ENCODE data around the gene RRAD.
"Not testable (repeated sequence)": the region's sequence is repeated elsewhere in the genome, so short reads cannot be mapped to it uniquely, and the experiment has no call there.

Gene RRAD

DNA sequence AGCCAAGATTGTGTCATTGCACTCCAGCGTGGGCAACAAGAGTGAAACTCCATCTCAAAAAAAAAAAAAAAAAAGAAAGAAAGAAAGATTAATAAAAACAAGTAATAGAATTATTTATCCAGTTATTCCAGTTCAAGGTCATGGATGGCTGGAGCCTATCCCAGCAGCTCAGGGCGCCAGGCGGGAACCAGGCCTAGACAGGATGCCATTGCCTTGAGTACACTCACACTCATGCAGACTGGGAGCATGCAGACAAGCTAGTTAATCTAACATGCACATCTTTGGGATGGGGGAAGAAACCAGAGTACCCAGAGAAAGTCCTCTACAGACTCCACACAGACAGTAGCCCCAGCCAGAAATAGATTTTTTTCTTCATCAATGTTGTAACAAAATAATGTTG is 27.1 kb downstream of the RRAD start:
- DNase-seq = no peak

DNA sequence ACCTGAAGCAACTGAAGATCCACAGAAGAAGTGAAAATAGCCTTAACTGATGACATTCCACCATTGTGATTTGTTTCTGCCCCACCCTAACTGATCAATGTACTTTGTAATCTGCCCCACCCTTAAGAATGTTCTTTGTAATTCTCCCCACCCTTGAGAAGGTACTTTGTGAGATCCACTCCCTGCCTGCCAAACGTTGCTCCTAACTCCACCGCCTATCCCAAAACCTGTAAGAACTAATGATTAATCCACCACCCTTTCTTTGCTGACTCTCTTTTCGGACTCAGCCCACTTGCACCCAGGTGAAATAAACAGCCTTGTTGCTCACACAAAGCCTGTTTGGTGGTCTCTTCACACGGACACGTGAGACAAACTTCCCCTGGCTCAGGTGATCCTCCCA is 28.7 kb downstream of the RRAD start:
- DNase-seq = not testable (repeated sequence)

DNA sequence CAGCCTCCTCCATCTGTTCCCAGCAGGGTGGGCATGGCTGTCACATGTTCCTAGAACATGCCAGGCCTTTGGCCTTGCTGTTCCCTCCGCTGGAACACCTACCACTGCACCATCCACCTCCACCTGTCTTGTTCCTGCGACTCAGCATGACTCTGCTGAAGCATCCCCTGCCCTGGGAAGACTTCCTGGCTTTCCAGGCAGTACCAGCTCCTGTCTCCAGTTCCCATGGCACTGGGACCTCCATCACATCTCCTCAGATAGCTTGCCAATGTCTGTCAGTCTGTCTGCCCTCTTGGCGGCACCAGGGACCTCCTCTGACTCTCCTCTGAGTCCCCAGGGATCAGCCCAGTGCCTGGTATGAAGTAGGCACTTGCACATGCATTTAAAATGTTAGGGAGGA is 29.3 kb downstream of the RRAD start:
- DNase-seq = no peak

DNA sequence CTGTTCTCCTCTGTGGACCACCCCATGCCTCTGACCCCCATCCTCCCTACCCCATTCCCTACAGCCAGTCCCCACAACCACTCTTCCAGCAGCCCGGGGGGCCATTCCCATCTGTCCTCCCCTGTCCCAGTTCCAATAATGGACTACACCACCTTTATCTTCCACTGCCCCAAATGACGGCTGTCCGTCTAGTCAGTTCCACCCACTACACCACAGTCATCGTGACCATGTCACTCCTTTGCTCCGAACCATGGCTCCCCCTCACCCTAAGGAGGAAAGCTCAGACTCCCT is 29.7 kb downstream of the RRAD start:
- no peak for DNase-seq

DNA sequence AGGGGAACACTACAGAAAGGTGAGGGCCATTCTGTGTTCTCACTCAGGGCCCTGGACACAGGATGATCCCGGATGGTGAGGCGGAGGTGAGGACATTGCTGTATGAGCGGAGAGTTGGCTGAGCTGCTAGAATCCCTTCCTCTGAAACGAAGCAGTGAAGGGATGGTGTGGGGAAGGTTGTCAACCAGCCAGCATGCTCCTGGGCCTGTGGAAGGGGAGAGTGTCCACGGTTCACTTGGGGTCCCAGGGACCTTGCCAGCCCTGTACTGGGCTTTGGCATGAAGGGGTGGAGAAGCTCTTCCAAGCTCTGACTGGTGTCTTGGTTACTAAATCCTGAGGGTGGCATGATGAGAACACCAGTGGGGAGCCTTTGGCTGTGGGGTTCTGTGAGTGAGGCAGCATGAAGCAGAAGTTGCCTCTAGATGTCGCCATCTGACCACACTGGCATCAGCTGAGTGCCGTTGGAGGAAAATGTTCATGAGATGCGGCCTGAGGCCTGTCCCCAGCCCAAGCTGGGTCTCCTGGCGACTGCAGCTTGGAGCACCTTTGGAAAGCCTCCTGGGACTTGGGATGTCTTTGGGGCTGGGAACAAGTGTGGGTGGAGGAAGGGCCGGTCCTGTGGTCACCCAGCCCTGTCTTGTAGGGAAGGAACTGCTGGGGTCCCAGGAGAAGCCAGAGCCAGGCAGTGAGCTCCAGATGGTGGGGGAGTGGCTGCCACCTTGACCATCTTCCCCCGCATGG is 30.2 kb downstream of the RRAD start:
- no peak for DNase-seq

DNA sequence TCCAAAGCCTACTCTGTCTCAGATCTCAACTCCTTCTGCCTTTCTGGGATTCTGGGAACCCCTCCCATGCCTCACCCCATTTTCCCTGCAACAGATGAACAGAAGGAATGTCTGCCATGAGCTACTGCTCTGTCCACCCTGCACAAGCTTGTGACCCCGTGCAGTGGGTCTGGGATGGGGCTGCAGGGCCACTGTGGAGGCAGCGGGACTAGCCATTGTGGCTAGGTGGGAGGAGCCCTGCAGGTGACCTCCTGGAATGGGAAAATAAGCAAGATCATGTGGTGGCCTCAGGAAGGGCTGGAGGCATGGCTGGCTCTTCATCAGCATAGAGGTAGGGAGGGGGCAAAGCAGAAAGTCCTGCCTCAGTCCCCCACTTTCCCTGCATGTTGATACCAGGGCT is 31.3 kb downstream of the RRAD start:
- DNase-seq = no peak

DNA sequence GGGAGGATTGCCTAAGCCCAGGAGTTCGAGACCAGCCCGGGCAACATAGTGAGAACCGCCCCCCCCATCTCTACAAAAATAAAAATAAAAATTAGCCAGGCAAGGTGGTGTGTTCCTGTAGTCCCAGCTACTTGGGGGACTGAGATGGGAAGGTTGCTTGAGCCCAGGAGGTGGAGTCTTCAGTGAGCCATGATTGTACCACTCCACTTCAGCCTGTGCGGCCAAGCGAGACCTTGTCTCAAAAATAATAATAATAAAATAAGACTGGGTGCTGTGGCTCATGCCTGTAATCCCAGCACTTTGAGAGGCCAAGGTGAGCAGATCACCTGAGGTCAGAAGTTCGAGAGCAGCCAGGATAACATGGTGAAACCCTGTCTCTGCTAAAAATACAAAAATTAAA is 33.5 kb downstream of the RRAD start:
- no peak for DNase-seq

DNA sequence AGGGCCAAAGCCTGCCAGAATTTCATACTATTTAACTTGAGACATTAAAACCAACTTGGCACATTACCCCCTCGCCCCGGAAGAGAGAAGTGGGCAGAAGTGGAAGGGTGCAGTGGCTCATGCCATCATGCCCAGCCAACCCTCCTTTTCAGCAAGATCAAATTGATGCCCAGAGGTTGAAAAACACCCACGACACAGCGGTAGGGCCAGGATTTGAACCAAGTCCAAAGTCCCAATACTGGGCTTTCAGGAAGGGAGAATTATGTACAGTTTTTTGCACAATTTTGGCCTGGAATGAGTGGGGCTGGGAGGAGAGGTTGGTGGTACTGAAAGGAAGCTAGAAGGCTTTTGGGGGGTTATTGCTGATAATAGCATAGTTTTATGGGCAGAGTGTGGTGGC is 34.0 kb downstream of the RRAD start:
- DNase-seq = no peak

DNA sequence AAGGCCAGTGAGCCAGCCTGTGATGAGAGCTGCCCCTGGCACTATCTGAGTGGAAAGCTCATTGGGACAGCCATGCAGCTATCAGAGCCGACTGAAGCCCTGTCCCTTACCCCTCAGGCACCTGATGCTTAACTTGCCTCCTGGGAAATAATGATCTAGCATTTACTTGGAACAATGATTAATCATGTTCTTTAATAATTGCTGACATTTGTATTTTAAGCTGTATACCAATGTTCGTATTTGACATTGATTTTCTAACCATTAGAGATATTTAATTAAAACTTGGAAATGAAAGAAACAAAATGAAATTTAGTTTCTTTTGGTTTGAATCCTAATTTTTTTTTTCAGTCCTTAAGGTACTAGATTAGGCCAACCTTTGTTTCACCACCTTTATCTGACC is 34.5 kb downstream of the RRAD start:
- no peak for DNase-seq

DNA sequence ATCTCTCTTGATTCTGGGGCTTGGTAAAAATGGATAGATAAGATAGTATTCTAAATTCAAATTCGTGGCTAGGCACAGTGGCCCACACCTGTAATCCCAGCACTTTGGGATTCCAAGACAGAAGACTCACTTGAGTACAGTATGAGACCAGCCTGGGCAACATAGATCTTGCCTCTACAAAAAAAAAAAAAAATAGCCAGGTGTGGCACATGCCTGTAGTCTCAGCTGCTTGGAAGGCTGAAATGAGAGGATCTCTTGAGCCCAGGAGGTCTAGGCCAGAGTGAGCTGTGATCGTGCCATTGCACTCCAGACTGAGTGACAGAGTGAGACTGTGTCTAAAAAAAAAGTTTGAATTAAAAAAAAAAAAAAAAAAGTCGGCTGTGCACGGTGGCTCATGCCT is 35.7 kb downstream of the RRAD start:
- DNase-seq = no peak

DNA sequence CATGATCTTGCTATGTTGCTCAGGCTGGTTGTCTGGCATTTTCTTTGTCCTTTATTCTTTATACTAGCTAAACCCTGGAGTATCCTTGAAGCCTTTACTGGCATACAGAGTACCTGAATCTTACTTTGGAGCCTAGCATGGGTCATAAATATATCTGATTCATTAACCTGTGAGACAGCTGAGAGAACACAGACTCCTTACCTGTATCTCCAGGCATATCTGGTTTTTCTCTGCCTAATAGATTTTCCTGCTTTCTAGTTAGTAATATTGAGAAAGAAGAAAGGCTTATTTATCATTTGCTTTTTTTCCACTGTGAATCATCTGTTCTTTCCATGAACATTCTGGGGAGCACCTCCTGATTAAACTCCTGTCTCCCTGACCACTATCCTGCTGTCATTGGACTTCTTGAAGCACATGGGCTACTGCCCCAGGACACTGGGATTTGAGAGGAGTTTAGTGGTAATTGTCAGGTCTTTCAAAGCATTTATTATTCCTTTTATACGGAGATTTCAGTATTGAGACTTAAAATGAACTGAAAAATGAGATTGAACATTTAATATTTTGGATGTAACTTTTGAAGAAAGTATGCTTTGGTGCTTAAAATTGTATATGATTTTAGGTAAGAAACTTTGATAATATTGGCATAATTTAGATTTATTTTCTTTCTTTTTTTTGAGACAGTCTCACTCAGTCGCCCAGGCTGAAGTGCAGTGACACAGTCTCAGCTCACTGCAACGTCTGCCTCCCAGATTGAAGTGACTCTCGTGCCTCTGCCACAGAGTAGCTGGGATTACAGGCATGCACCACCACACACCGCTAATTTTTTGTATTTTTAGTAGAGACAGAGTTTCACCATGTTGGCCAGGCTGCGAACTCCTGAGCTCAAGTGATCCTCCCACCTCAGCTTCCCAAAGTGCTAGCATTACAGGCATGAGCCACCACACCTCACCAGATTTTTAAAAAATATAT is 36.4 kb downstream of the RRAD start:
- no peak for DNase-seq

DNA sequence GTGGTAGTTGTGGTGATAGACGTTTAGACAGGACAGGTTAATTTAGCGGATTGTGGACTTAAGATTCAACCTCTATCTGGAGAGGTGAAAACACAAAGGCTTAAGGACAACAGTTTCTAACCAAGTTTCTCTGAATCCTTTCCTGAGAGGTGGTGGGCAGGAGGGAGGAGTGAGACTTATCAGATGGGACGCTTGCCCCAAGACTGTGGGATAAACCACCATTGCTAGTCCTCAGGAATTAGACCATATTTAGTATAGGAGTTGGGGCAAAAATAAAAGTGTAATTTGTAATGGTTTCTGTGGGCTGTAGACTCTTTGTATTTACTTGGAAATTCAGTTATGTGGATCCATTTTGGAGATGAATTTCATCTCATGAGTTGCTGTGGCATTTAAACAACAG is 38.4 kb downstream of the RRAD start:
- DNase-seq = no peak

DNA sequence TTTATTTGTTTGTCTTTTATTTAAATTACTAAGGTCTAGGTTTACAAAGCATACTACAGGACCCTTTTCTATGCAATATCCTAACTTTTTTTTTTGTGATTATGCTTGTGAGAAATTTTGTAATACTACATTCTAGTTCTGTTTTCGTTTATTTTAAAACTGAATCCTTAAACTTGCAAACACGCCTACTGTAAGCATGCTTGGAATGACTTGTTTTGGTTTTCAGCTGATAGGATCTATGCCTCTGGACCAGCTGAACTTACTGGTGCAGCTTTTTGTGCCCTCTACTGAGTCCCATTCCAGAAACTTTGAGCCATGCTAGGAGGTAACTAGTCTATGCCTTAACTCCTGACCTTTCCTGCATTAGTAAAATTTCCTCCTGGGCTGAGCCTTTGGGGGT is 39.0 kb downstream of the RRAD start:
- no peak for DNase-seq

DNA sequence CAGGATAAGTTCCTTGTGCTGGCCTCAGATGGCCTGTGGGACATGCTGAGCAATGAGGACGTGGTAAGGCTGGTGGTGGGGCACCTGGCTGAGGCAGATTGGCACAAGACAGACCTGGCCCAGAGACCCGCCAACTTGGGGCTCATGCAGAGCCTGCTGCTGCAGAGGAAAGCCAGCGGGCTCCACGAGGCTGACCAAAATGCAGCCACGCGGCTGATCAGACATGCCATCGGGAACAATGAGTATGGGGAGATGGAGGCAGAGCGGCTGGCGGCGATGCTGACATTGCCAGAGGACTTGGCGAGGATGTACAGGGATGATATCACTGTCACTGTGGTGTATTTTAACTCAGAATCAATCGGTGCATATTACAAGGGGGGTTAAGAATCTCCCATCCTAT is 39.8 kb downstream of the RRAD start:
- DNase-seq = no peak

DNA sequence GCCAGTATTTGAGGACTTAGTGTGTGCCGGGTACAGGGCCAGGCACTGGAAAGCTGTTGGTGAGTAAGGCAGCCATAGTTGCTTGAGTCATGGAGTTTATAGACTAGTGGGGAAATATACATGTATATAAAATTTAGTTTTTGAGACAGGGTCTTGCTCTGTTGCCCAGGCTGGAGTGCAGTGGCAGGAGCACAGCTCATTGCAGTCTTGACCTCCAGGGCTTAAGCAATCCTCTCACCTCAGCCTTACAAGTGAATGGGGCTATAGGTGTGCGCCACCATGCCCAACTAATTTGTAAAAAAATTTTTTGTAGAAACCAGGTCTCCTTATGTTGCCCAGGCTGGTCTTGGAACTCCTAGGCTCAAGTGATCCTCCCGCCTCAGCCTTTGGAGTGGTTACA is 42.6 kb downstream of the RRAD start:
- no peak for DNase-seq

DNA sequence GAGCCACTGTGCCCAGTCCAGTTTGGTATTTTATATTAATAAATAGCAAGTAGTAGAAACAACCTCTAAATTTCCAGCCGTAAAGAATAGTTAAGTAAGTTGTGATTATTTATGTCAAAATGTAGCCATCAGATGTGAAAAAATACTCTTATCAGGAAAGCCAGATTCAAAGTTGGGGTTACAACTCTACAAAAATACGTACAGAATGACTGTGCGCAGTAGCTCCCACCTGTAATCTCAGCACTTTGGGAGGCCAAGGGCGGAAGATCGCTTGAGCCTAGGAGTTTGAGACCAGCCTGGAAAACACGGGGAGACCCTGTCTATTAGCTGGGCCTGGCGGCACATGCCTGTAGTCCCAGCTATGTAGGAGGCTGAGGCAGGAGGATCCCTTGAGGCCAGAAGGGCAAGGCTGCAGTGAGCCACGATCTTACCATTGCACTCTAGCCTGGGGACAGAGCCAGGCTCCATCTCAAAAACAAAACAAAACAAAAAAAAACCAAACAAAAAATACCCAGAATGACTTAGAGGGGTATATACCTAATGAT is 43.3 kb downstream of the RRAD start:
- no peak for DNase-seq

DNA sequence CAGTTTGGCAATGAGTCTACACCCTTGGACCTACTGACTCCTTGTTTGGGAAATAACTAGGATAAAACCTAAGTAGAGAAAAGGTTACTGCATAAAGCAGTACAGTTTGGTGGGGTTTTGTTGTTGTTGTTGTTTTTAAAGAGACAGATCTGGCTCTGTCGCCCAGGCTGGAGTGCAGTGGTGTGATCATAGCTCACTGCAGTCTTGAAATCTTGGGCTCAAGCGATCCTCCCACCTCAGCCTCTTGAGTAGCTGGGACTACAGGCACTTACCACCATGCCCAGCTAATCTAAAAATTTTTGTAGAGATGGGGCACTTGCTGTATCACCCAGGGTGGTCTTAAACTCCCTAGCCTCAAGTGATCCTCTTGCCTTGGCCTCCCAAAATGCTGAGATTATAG is 43.8 kb downstream of the RRAD start:
- DNase-seq = no peak

DNA sequence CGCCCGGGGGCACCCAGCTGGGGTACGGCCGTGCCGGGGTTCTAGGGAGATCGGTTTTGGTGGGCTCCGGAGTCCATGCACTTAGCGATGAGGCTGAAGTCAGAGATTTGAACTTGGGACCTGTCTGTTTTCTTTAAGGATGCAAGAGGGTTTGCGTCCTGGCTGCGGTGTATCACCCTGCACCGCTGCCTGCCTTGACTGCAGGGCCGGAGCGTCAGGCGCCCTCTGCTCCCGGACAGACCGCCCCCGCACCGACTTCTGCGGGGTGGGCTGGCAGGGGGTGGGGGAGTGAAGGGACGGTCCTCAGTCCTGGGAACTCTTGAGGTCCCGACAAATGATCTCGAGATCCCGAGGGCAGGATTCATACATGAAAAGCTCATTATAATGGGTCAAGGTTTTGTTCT is 44.3 kb downstream of the RRAD start:
- no peak for DNase-seq

DNA sequence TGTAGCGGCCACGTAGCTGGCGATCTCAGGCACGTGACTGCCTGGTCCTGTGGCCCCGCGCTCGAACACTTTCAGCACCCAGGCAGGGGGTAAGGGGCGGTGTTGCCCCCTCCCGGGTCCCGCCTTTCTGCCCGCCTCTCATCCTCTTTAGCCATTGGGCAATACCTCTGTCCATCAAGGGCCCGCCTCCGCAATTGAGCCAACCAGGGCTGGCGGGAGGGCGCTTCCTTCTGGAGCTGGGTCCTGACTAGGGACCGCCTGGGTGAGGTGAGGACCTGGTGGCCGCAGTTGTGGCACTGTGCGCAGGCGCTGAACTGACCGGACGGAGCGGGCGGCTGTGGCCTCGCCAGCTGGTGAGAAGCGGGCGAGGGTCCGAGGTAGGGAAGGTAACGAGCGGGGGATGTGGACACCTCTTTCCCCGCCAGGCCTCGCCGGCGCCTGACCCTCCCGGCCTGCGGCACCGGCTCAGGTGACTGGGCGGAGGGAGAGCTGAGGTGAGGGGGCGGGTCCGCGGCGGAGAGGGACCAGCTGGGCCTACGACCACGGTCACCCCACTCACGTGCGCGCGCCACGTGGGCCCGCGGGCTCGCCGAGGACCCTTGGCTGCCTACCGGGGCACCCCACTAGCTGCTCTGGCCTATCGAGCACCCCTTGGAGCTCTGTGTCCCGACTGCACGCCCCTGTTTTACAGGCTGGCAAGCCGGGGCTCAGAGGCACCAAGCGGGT is 44.9 kb downstream of the RRAD start, which contains the start of gene PDP2:
Gene PDP2 (plus strand): TSS at position 228 of the 726 bp plus-strand sequence. CDS start 3,770 bp downstream, outside the sequence.
- peak; percentile 80 for DNase-seq

DNA sequence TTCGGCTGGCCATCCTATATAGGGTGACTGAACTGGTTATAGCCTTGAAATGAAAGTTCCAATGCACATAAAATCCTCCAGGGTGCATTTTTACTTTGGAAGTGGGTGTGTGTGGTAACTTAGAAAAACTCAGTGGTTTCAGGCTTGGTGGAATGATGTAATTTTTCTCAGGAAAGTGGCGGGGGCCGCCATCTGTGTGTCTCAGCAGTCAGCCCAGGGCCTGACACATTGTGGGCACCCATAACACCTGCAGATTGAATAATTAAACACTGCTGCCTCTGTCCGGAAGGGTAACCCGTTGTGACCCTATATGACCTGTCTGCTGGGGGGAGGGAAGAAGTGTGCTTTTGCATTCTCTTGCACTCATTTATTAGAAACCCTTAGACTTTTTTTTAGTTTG is 47.3 kb downstream of the RRAD start:
- no peak for DNase-seq

DNA sequence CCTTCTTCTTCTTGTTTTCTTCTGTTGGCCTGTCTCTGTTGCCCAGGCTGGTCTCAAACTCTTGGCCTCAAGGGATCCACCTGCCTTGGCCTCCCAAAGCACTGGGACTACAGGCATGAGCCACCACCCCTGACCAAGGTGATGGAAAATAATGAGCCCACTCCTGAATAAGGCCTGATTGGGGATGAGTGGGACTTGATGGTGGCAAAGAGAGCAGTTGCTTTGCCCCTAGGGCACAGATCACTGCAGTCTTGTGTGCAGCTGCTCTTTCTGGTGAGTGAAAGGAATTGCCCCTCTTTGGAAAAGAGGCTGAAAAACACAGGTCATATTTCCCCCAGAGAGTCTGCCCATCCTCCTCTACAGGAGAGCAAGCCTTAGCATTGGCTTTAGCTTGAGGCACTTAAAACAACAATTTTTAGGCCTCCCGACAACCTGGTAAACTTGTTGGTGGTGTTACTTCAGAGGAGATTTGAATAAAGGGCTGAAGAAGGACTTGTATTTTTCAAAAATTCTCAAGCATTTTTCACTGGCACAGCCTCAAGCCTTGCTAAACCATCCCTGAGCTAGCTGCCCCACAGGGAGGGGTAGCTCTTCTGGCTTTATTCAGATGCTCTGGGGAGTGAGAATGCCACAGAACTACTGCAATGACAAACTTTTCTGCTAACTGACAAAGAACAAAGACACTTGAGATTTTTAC is 51.1 kb downstream of the RRAD start:
- DNase-seq = no peak

DNA sequence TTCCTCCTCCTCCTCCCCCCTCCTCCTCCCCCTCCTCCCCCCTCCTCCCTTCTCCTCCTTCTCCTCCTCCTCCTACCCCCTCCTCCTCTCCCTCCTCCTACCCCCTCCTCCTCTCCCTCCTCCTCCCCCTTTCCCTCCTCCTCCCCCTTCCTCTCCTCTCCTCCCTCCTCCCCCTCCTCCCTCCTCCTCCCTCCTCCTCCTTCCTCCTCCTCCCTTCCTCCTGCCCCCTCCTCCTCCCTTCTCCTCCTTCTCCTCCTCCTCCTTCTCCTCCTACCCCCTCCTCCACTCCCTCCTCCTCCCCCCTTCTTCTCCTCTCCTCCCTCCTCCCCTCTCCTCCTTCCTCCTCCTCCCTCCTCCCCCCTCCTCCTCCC is 51.7 kb downstream of the RRAD start:
- DNase-seq = no peak

Measured in NCI-H1417 treated with DMSO at 0.1 percent for 48 hours (cell line).